OCI-LY7 (cell line): ENCODE measurements around the gene TGM5. TPM values are rescaled to one million over a fixed set of nuclear protein-coding genes. Genes with fewer than 3 reads are reported as not detected.

Experiments
- BruUV-seq: library from RNA; stranded (reverse); fragments of 400-500 nt; replicated peaks from 2 replicates; lab custom pipeline; 2021; lab: Mats Ljungman, UMichigan
- CTCF ChIA-PET: fragments of 300-600 bp; sonication (Branson Sonifier 250); formaldehyde crosslinking; loops from one replicate; lab custom pipeline; 2022; ENCODE audit warnings: antibody characterized with exemption; ENCODE audit not compliant: unreplicated experiment; lab: Charles Lee
- POLR2A ChIA-PET: fragments of 300-600 bp; sonication (Branson Sonifier 250); formaldehyde crosslinking; loops from one replicate; lab custom pipeline; 2022; ENCODE audit warnings: antibody characterized with exemption; lab: Charles Lee
- DNase-seq: peaks from one replicate; pipeline ENCODE4 v3.0.0-alpha.2; 2015; ENCODE audit warnings: low spot score
- H2AFZ ChIP-seq: fragments of 200-600 bp; sonication (generic), shearing (Covaris generic); 2 replicates; pipeline ENCODE4 v1.6.1; 2014; ENCODE audit warnings: mild to moderate bottlenecking, antibody characterized with exemption, low read length, moderate library complexity
- H3K27ac ChIP-seq: fragments of 200-600 bp; sonication (generic); 2 replicates; pipeline ENCODE4 v1.5.1; 2014; ENCODE audit warnings: mixed run types, low read depth, mild to moderate bottlenecking, moderate library complexity, low read length, inconsistent platforms; ENCODE audit not compliant: poor library complexity, severe bottlenecking
- H3K36me3 ChIP-seq: fragments of 200-600 bp; sonication (generic); 2 replicates; pipeline ENCODE4 v1.6.1; 2014; ENCODE audit warnings: mild to moderate bottlenecking, antibody characterized with exemption, low read length, moderate library complexity, mixed read lengths; ENCODE audit not compliant: insufficient read depth
- H3K4me1 ChIP-seq: fragments of 200-600 bp; sonication (generic); 2 replicates; pipeline ENCODE4 v1.5.1; 2014; ENCODE audit warnings: mild to moderate bottlenecking, low read length; ENCODE audit not compliant: insufficient read depth, poor library complexity, severe bottlenecking
- H3K4me2 ChIP-seq: fragments of 200-600 bp; sonication (generic); 2 replicates; pipeline ENCODE4 v1.6.1; 2014; ENCODE audit warnings: mild to moderate bottlenecking, low read length
- H3K4me3 ChIP-seq: fragments of 200-600 bp; sonication (generic); 2 replicates; pipeline ENCODE4 v1.5.1; 2014; ENCODE audit warnings: mild to moderate bottlenecking, low read depth, low read length; ENCODE audit not compliant: poor library complexity, severe bottlenecking
- H3K79me2 ChIP-seq: fragments of 200-600 bp; sonication (generic); 2 replicates; pipeline ENCODE4 v1.6.1; 2016; ENCODE audit warnings: low read depth, mild to moderate bottlenecking, low read length, moderate library complexity, mixed read lengths; ENCODE audit not compliant: insufficient read depth
- H3K9me2 ChIP-seq: fragments of 200-600 bp; sonication (generic); 2 replicates; pipeline ENCODE4 v1.6.1; 2016; ENCODE audit warnings: mild to moderate bottlenecking, low read length, mixed read lengths; ENCODE audit not compliant: insufficient read depth
- H3K9me3 ChIP-seq: fragments of 200-600 bp; sonication (generic); 2 replicates; pipeline ENCODE4 v1.6.1; 2014; ENCODE audit warnings: mild to moderate bottlenecking, mixed run types, low read length, mixed read lengths
- H4K20me1 ChIP-seq: fragments of 200-600 bp; sonication (generic); 2 replicates; pipeline ENCODE4 v1.6.1; 2014; ENCODE audit warnings: mild to moderate bottlenecking, antibody characterized with exemption, low read length, moderate library complexity, mixed read lengths; ENCODE audit not compliant: insufficient read depth
- EZH2phosphoT487 ChIP-seq: fragments of 200-600 bp; sonication (generic); IDR thresholded peaks from 2 replicates; pipeline ENCODE4 v1.6.1; 2018; ENCODE audit warnings: low read depth, borderline replicate concordance, mild to moderate bottlenecking, mixed run types, antibody characterized with exemption, low read length, moderate library complexity, mixed read lengths
- intact Hi-C: fragments of 100-400 bp; cut with micrococcal nuclease; formaldehyde crosslinking; loops from one replicate; pipeline ENCODE4 v1.10.0; 2022; ENCODE audit not compliant: unreplicated experiment
- total RNA-seq, 2 experiments: library from RNA; depleted of rRNA in 1 of 2; stranded (reverse); fragments of >200 nt in 1 of 2; shearing (Covaris generic) in 1 of 2; gene quantifications; 2 replicates each; pipeline ENCODE4 v1.2.3, GENCODE V29; 2014 to 2022
- TF ChIP-seq, protein P1 (sequence below): fragments of 200-600 bp; sonication (generic); conservative IDR thresholded peaks from 2 replicates; pipeline ENCODE4 v1.5.1; 2014; ENCODE audit warnings: mild to moderate bottlenecking, antibody characterized with exemption, low read length, moderate library complexity, mixed read lengths

The TGM5 gene
- total RNA-seq, 2 experiments from 2014 or later, result not detected

DNA sequence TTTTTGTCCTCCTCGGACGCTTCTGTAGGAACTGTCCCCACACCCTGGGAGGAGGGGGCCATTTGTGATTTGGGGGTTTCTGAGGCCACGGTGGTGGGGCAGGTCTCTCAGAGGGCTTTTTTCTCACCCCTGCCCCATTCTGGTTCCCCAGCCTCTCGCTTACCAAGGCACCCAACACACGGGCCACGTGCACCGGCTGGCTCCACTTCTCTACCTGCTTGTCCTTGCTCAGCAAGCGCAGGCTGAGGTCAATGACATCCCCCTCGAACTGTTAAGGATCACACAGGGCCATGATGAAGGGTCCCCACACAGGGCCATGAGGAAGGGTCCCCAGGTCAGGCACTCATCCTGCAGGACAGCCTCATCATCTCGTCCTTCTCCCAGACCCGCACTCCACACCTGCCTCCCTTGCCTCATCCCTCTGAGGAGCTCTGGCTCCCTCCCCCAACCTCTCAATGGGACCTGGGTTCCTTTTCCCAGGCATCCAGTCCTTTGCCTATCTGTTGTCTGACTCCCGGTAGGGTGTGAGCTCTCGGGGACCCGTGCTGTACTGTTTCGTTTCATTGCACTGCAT, 56.5 kb downstream of the TGM5 start:
- no peaks in the 10 kb centered on the region for H4K20me1 ChIP-seq
- ChIA-PET POLR2A (no interaction called here), CTCF (no interaction called here)
- DNase-seq, result no peak
- TF ChIP-seq, protein P1, sequence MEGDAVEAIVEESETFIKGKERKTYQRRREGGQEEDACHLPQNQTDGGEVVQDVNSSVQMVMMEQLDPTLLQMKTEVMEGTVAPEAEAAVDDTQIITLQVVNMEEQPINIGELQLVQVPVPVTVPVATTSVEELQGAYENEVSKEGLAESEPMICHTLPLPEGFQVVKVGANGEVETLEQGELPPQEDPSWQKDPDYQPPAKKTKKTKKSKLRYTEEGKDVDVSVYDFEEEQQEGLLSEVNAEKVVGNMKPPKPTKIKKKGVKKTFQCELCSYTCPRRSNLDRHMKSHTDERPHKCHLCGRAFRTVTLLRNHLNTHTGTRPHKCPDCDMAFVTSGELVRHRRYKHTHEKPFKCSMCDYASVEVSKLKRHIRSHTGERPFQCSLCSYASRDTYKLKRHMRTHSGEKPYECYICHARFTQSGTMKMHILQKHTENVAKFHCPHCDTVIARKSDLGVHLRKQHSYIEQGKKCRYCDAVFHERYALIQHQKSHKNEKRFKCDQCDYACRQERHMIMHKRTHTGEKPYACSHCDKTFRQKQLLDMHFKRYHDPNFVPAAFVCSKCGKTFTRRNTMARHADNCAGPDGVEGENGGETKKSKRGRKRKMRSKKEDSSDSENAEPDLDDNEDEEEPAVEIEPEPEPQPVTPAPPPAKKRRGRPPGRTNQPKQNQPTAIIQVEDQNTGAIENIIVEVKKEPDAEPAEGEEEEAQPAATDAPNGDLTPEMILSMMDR, result no peak
- TF ChIP-seq EZH2phosphoT487, result no peak
- no peaks in the 10 kb centered on the region for H3K36me3 ChIP-seq
- H3K79me2 ChIP-seq, result no peaks in the 10 kb centered on the region
- H2AFZ ChIP-seq, result no peak overlapping the region
- H3K4me2 ChIP-seq, result no peak overlapping the region
- BruUV-seq, result no TSS peak
- no peaks in the 10 kb centered on the region for H3K4me1 ChIP-seq
- no peaks in the 10 kb centered on the region for H3K9me2 ChIP-seq
- H3K4me3 ChIP-seq, result no peak overlapping the region
- no peaks in the 10 kb centered on the region for H3K9me3 ChIP-seq
- intact Hi-C loops, result no loop called here
- no peak overlapping the region for H3K27ac ChIP-seq

DNA sequence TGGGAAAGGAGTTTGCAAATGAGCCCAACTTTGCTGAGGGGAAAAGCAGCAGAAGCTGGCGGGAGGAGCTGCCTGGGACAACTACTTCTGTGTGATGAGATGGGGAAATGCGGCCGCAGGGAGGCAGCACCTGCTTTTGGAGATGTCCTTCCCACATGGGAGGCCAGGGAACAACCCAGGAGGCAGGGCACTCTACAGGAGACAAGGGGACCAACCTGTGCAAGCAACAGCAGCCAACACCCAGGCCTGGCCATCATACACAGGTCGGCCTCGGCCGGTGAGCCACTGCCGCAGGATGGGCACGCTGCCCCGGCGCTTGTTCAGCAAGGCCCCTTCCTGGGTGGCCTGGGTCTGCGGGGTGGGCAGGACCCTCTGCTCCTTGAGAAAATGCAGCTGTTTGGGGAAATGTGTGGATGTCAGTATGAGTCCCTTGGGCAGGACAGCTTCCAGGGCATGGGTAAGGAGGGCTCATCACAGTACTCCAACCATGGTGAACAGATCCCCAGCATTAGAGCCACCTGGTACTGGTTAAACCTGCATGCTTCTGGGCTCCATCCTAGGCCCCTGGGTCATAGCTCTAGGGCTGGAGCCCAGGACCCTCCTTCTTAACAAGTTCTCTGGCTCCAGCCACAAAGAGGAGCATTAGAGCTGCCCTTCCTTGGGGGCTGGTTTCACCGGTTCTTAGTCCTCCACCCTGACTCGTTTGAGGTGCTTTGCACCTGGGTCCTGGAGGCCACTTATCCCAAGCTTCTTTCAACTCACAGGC, 57.5 kb downstream of the TGM5 start:
- Histone ChIP-seq H3K27ac (no peak overlapping the region), H3K36me3 (no peaks in the 10 kb centered on the region), H4K20me1 (no peaks in the 10 kb centered on the region), H3K79me2 (no peaks in the 10 kb centered on the region), H2AFZ (no peak overlapping the region), H3K9me2 (no peaks in the 10 kb centered on the region), H3K4me3 (no peak overlapping the region), H3K4me1 (no peaks in the 10 kb centered on the region), H3K4me2 (no peak overlapping the region), H3K9me3 (no peaks in the 10 kb centered on the region)
- ChIA-PET POLR2A (no interaction called here), CTCF (no interaction called here)
- no TSS peak for BruUV-seq
- DNase-seq, result no peak
- TF ChIP-seq, protein P1, result no peak
- TF ChIP-seq EZH2phosphoT487, result no peak
- intact Hi-C loops, result no loop called here
